Measurements from ENCODE around the gene BIRC2.
A peak's percentile ranks its signal among the peaks of the same experiment; 100 is the strongest.
"Not testable (repeated sequence)": the region's sequence is repeated elsewhere in the genome, so short reads cannot be mapped to it uniquely, and the experiment has no call there.

The BIRC2 gene

DNA sequence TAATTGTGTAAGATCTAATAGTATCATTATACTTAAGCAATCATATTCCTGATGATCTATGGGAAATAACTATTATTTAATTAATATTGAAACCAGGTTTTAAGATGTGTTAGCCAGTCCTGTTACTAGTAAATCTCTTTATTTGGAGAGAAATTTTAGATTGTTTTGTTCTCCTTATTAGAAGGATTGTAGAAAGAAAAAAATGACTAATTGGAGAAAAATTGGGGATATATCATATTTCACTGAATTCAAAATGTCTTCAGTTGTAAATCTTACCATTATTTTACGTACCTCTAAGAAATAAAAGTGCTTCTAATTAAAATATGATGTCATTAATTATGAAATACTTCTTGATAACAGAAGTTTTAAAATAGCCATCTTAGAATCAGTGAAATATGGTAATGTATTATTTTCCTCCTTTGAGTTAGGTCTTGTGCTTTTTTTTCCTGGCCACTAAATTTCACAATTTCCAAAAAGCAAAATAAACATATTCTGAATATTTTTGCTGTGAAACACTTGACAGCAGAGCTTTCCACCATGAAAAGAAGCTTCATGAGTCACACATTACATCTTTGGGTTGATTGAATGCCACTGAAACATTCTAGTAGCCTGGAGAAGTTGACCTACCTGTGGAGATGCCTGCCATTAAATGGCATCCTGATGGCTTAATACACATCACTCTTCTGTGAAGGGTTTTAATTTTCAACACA is 23.3 kb upstream of the BIRC2 start:
- no peak for DNase-seq (ENCODE audit: low read depth)

DNA sequence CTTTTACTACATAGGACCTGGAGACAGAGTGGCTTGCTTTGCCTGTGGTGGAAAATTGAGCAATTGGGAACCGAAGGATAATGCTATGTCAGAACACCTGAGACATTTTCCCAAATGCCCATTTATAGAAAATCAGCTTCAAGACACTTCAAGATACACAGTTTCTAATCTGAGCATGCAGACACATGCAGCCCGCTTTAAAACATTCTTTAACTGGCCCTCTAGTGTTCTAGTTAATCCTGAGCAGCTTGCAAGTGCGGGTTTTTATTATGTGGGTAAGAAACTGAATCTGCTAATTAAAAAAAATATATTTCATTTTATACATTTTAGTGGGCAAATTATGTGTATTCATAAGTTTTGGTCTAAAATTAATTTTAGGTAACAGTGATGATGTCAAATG is 21.9 kb upstream of the BIRC2 start:
- DNase-seq (ENCODE audit: low read depth), result no peak

DNA sequence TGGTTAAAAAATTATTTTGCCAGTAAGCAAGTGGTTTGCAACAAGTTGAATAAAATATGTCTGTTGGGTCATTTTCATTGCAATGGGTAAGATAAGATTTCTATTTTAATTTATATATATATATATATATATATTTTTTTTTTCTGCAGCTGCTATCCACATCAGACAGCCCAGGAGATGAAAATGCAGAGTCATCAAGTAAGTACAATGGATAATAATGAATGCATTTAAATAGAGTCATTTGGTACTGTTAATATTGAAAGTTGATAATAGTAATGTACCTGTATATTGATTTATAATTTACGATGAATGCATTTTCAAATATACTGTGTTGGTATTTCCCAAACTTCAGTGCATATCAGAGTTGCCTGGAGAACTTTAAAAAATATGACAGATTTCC is 18.3 kb upstream of the BIRC2 start:
- no peak for DNase-seq (ENCODE audit: low read depth)

DNA sequence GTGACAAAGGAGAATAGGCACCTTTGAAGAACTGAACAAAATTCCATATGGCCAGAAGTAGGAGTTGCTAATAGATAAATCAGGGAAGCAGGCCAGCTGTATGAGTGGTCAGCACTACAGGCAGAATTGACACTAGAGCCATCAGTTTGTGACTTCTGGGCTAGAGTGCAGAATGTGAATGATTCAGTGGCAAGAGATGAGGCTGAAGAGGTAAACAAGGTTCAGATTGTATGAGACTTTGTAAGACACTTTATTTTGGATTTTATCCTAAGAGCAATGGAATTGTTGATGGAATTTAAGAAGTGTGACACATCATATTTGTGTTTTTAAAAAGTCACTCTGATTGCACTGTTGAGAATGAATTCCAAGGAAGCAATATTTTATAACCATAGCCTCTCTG is 16.8 kb upstream of the BIRC2 start:
- no peak for DNase-seq (ENCODE audit: low read depth)

DNA sequence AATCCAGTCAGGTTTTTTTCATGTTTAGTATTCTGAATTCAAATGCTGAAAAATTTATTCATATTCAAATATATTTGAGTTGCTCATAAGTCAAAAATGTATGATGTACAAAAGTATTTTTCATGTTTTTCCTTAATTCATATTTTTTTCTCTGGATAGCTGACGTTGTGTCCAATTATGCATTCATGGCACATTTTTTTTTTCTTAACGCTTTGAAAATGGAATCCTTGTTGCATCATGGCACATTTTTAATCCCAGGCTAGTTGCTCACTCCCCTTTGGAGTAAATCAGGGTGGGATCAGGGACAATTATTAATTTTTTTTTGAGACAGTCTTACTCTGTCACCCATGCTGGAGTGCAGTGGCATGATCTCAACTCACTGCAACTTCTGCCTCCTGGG is 15.7 kb upstream of the BIRC2 start:
- no peak for DNase-seq (ENCODE audit: low read depth)

DNA sequence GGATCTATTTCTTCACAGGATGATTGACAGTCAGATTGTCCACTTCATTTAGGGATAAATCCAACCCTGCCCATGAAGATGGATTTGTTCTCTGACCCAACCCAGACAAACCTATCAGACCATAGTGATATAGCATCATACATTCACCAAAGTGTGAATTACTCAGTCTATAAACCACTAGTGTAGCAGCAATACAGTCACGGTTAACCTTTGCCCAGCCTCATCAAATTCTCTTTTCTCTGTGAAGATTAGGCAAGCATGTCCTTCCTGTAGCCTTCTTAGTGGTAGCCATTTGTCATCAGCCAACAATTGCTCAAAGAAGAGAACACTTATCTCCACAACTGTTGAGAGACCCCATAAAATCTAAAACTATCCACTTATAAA is 14.4 kb upstream of the BIRC2 start:
- no peak for DNase-seq (ENCODE audit: low read depth)

DNA sequence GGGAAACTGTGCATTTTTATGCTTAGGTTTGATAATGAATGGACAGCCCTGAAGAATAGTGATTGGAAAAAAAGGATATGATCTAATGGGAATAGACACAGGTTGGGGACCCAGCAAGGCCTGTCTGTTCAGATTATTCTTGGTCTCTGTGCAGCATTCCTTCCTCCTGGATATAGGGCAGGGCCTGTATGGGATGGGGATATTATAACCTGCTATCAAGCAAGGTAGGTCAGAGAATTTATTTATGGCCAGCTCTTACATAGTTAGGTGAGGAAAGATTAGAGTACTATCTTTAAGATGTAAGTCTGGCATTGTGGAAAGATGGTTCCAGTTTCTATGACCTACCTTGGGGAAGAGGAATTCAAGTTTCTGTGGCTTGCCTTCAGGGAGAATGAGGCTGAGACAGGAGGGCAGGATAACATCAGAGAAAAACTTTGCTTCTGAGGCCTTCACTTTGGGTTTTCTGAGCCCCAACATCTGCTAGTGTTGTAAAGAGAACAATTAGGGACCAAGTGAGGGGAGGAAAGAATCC is 8.5 kb upstream of the BIRC2 start:
- no peak for DNase-seq (ENCODE audit: low read depth)

DNA sequence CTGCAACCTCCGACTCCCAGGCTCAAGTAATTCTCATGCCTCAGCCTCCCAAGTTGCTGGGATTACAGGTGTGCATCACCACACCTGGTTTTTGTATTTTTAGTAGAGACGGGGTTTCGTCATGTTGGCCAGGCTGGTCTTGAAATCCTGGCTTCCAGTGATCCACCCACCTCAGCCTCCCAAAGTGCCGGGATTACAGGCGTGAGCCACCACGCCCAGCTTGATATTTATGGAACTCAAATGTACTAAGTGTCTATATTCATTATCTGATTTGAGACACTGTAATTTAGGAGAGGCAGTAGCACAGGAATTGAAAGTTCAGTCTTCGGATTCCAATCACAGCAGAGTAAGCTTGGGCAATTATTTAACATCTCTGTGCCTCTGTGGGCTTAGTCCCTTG is 5.7 kb upstream of the BIRC2 start:
- not testable (repeated sequence) for DNase-seq (ENCODE audit: low read depth)

DNA sequence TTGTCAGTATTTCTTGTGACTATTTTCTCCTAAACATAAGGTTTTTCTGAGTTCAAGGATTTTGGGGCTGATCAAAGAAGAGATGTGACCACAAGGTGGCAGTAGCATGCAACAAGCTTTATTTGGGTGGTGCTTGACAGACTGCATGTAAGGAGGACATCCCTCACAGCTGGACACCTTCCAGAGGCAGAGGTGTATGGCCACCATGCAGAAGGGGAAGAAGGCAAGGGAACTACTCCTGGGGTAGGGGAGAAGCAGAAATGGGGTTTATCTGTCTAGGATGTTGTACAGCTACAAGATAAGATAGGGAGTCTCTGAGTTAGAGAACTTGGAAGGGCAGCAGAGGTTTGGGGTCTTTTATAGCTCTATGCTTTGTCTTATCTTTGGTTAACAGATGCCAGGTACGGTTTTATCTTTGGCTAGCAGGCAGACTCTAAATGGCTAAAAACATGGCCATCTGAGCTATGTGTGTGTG is 5.1 kb upstream of the BIRC2 start:
- peak; percentile 66 for DNase-seq (ENCODE audit: low read depth)

DNA sequence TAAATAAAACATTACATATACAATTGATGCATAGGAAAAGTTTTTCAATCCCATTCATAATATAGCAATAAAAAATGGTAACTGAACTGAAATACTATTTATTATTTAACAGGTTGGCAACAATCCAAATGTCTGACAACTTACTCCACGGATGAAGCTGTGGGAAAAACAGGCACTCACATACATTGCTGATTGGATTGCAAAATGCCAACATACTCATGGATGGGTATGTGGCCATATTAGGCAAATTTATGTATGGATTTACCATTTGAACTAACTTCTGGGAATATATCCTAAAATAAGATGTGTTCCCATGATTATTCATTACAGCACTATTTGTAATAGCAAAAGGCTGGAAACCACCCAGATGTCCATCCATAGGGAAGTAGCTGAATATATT is 3.2 kb upstream of the BIRC2 start:
- DNase-seq (ENCODE audit: low read depth), result no peak

DNA sequence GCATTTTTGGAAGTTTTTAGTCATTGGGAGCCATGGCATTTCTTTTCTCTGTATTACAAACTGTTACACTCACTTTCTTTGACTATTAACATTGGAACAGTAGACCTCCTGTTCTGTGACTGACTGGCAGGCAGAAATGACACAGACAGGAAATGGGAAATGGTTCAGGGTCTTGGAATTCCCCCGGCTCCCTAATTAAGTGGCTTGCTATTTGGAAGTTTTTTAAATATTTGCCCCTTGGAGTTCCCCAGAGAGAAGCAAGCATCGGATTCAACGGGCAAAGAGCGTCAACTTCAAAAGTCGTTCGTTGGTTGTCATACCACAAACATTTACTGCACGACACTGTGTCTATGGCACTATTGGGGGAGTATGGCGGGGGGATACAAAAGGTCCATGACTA is 1.1 kb upstream of the BIRC2 start:
- no peak for DNase-seq (ENCODE audit: low read depth)

DNA sequence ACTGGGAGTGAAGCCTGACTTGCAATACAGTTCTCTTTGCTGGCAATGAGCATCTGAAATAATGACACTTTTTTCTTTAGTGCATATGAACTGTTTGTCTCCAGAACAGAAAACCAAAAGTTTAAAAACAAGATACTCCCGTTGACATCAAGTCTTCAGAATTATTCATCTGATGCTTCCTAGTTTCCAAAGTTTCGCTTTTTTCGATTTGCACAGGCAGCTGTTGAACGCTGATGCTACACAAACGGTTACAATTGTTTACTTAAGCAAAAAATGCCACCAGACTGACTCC is 612 bp upstream of the BIRC2 start:
- no peak for DNase-seq (ENCODE audit: low read depth)

DNA sequence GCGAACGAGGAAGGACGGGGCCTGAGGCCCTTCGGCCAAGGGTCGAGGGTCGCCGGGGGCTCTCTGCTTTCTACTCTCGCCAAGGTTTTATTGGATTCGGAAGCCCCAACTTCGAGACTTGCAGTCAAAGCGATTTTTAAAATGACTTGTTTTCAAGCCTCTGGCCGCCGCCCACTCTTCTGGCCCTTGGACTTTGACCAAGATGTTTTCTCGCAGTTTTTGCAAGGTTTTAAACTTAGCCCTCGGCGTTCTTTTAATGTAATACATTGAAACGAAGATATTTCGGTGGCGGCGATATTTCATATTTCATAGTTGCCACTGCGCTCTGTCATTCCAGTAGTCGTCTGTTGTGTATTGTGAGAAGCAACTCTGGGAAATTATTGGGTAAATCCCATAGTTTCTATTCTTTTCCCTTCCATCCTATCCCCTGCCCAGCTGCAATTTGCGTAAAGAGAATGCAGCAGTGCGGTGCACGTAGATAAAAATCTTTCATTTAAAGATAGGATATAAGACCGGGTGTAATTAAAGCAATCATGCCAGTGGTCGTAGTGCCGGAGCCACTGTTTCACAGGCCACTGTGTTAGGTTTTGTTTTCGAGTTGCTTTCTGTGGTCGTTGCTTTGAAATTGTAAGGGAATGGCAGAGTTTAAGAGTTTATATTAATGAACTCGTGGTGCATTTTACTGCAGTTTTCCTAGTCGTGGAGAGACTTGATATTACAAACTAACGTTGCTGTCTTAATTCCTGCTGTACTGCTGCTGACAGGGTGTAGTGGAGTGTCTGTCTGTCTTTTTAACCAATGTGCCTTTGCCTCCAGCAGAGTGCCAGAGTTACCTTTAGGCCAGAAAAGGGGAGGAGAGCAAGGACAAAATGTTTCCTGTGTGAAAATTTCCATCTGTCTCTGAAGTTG is 702 bp downstream of the BIRC2 start:
- no peak for DNase-seq (ENCODE audit: low read depth)

DNA sequence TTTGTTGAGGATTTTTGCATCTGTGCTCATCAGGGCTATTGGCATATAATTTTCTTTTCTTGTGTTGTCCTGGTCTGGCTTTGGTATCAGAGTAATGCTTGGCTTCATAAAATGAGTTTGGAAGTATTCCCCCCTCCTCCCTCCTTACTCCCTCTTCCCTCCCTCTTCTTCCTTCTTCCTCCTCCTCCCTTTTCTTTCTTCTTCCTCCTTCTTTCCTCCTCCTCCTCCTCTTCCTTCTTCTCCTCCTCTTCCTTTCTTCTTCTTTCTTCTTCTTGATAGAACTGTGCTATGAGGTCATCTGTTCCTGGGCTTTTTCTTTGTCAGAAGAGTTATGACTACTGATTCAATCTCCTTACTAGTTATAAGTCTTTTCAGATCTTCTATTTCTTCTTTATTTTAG is 10.1 kb downstream of the BIRC2 start:
- no peak for DNase-seq (ENCODE audit: low read depth)

DNA sequence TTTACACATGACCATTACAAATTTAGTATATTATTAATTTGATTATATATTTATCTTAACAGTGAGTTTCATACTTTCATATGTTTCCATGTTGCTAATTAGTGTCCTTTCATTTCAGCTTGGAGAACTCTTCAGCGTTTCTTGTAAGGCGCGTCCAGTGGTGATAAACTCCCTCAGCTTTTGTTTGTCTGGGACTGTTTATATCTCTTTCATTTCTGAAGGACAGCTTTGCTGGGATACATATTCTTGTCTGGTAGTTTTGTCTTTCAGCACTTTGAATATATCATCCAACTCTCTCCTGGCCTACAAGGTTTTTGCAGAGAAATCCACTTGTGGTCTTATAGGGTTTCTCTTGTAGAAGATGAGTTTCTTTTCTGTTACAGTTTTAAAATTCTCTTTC is 12.4 kb downstream of the BIRC2 start:
- no peak for DNase-seq (ENCODE audit: low read depth)

DNA sequence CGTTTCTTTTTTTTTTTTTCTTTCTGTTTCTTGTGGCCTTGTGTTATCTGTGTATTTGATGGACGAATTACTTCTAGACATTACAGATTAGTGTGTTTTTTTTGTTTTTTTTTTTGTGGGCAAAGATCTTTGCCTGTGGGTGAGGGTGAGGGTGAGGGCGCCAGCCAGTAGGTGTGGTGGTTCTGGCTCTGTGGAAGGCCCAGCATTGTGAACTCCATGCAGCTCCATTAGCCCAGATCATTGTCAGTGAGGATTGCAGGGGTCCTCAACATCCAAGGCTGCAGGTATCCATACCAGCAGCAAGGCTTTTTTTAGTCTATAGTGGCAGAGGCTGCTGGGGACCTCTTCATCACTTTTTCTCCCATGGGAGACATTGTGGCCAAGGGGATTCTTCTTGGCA is 13.7 kb downstream of the BIRC2 start:
- DNase-seq (ENCODE audit: low read depth), result no peak

DNA sequence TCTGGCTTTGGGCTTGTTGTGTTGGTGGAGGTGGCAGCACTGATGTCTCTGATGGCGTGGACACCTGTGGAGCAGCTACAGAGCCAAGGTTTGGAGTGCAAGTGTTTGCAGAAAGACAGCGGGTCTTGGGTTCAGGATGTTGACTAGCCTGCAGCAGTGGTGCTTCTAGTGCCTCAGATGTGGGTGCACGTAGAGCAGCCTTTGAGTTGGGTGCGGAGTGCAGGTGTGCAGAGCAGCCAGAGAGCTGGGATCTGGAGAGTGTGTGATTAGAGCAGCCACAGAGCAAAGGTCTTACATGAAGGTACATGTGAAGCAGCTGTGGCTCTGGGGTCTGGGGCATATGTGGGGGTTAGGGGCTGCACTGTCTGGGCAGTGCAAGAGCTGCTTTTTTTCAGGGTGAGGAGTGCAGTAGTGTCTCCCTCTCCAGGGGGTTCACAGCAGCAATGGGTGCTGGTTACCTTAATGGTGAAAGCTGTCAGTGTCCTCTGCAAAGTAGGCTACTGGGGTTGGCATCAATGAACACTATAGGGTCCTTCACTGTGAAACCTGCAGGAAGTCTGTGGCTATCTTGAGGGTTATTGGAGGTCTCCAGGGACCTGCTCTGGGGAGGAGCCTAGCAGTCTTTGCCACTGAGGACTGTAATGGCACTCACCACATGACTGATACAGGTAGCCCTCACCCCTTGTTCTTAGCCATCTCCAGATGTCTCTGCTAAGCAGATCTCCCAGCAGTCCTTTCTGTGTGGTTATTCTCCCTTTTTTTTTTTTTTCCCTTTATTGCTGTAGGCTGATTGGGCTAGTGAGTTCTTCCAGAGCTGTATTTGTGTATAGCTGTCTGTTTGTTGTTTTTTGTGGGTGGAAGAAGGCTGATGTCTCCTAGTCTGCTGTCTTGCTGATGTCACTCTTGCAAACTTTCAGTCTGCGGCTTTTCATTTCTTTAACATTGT is 14.3 kb downstream of the BIRC2 start:
- no peak for DNase-seq (ENCODE audit: low read depth)

DNA sequence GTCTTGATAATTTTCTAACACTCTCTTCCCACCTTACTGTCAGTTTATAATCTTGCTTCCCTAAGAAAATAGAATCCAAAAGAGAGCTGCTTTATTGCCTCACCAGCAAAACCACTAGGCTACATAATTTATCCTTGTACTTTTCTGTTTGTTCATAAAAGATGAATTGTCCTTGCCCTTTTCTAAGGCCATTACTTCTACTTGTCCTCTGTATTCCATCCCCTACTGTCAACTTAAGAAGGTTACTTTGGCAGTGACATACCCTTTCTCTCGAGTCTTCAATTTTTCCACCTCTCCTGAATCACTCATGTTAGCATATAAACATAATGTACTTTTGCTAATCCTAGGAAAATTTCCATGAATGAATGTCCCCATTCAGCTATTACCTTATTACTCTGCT is 18.0 kb downstream of the BIRC2 start:
- no peak for DNase-seq (ENCODE audit: low read depth)

DNA sequence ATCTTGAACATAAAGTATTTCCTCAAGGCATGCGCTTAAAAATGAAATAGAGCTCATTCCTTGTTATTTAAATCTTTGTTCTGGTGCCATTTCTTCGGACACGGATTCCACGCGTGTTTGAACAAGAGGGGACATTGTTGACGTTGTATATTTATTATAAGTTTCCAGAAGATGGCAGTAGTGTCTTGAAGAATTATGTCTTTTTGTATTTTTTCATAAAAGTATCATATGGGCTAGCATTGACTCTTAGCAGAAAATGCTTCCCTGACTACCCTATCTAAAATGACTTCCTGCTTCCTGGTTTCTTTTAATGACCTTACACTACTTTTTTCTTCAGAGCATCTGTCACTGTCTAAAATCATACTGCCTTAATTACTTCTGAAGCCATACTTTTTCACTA is 20.4 kb downstream of the BIRC2 start:
- DNase-seq (ENCODE audit: low read depth), result no peak

DNA sequence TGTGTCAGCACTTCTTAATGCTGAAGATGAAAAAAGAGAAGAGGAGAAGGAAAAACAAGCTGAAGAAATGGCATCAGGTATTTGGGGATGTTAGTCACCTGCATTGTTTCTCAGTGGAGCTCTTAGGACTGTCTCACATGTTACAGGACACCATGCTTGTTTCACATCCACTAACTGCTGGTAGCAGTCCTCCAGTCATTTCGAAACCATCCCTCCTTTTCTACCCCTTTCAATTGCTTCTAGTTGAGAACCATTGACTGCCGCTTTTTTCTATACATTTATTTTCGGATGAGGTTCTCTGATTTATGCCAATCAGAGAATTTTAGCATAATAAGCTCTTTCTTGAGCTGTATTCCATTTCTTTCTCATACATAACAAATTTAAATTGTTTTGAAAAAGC is 21.5 kb downstream of the BIRC2 start:
- no peak for DNase-seq (ENCODE audit: low read depth)

DNA sequence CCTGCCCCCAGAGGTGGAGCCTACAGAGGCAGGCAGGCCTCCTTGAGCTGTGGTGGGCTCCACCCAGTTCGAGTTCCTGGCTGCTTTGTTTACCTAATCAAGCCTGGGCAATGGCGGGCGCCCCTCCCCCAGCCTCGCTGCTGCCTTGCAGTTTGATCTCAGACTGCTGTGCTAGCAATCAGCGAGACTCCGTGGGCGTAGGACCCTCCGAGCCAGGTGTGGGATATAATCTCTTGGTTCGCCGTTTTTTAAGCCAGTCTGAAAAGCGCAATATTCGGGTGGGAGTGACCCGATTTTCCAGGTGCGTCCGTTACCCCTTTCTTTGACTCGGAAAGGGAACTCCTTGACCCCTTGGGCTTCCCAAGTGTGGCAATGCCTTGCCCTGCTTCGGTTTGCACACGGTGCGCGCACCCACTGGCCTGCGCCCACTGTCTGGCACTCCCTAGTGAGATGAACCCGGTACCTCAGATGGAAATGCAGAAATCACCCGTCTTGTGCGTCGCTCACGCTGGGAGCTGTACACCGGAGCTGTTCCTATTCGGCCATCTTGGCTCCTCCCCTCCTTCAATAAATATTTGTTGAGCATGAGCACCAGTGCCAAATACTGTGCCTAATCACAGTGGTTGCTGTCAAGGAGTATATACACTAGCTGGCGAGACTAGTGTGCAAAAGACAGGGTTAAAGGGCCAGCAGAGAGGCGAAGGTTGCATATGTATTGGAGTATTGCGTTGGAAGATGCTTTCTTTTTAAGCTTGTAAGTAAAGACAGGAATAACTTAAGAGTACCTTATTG is 27.8 kb downstream of the BIRC2 start:
- DNase-seq (ENCODE audit: low read depth), result not testable (repeated sequence)
